Measurements from ENCODE around the gene CYP11A1.

- TF ChIP-seq POLR2AphosphoS5 (IDR thresholded peaks at IDR 0.05; ENCODE audit: low read depth, low read length) (no peak), TAF1 (IDR thresholded peaks at IDR 0.05; ENCODE audit: borderline replicate concordance, insufficient read depth, low read length) (no peak), SIN3A (IDR thresholded peaks at IDR 0.05; ENCODE audit: borderline replicate concordance, insufficient read depth, low read length) (no peak), REST (IDR thresholded peaks at IDR 0.05; ENCODE audit: insufficient read depth in 1 of 2, low read depth in 2 of 2, low read length in 2 of 2) (no peak), FOXP2 (optimal IDR thresholded peaks at IDR 0.05; ENCODE audit: borderline replicate concordance, extremely low read depth, extremely low read length, insufficient read depth) (no peak)
Measured at GRCh38 chr15:74403991-74404563, 36.6 kb upstream of the CYP11A1 start.
